PC-9 (cell line): Measurements from ENCODE around the gene PLEKHG4B. TPM values are rescaled to one million over a fixed set of nuclear protein-coding genes. Genes with fewer than 3 reads are reported as not detected.
A peak's percentile ranks its signal among the peaks of the same experiment; 100 is the strongest.
"Not testable (repeated sequence)": the region's sequence is repeated elsewhere in the genome, so short reads cannot be mapped to it uniquely, and the experiment has no call there.

Experiments used
- BruUV-seq: library from RNA; stranded (reverse); fragments of 400-500 nt; replicated peaks from 2 replicates; lab custom pipeline; 2021; lab: Mats Ljungman, UMichigan
- CTCF ChIA-PET: fragments of 300-600 bp; sonication (Branson Sonifier 250); formaldehyde crosslinking; loops from one replicate; lab custom pipeline; 2022; ENCODE audit warnings: antibody characterized with exemption; lab: Charles Lee
- POLR2A ChIA-PET: fragments of 300-600 bp; sonication (Branson Sonifier 250); formaldehyde crosslinking; loops from one replicate; lab custom pipeline; 2022; ENCODE audit warnings: antibody characterized with exemption; ENCODE audit not compliant: unreplicated experiment; lab: Charles Lee
- DNase-seq, 2 experiments: peaks; one replicate each; pipeline versions ENCODE4 v3.0.0 to v3.0.0-alpha.2; 2015 to 2022; ENCODE audit warnings: mixed read lengths in 1 of 2
- H2AFZ ChIP-seq: fragments of 200-600 bp; sonication (generic); 2 replicates; pipeline ENCODE4 v1.8.1; 2017; ENCODE audit warnings: antibody characterized with exemption
- H3F3A ChIP-seq: fragments of 200-600 bp; sonication (generic); 2 replicates; pipeline ENCODE4 v1.8.1; 2017; ENCODE audit warnings: antibody characterized with exemption, mild to moderate bottlenecking, low read depth; ENCODE audit not compliant: insufficient read depth
- H3K27ac ChIP-seq: fragments of 200-600 bp; sonication (generic); 2 replicates; pipeline ENCODE4 v1.6.1; 2016; ENCODE audit warnings: mixed run types
- H3K27me3 ChIP-seq: fragments of 200-600 bp; sonication (generic); 2 replicates; pipeline ENCODE4 v1.6.1; 2016; ENCODE audit warnings: low read depth, mixed run types; ENCODE audit not compliant: insufficient read depth
- H3K36me3 ChIP-seq: fragments of 200-600 bp; sonication (generic); 2 replicates; pipeline ENCODE4 v1.6.1; 2016; ENCODE audit warnings: low read depth, mixed run types
- H3K4me1 ChIP-seq: fragments of 200-600 bp; sonication (generic); replicated peaks from 2 replicates; pipeline ENCODE4 v1.6.1; 2016; ENCODE audit warnings: mixed run types; ENCODE audit not compliant: insufficient read depth
- H3K4me2 ChIP-seq: fragments of 200-600 bp; sonication (generic); 2 replicates; pipeline ENCODE4 v1.6.1; 2017; ENCODE audit warnings: mixed run types
- H3K4me3 ChIP-seq: fragments of 200-600 bp; sonication (generic); 2 replicates; pipeline ENCODE4 v1.6.1; 2016; ENCODE audit warnings: mixed run types
- H3K79me2 ChIP-seq: fragments of 200-600 bp; sonication (generic); 2 replicates; pipeline ENCODE4 v1.6.1; 2017; ENCODE audit warnings: low read depth, mixed run types
- H3K9me2 ChIP-seq: fragments of 200-600 bp; sonication (generic); 2 replicates; pipeline ENCODE4 v1.8.1; 2017; ENCODE audit warnings: mild to moderate bottlenecking; ENCODE audit not compliant: insufficient read depth
- H3K9me3 ChIP-seq: fragments of 200-600 bp; sonication (generic); 2 replicates; pipeline ENCODE4 v1.8.1; 2016; ENCODE audit warnings: low read depth; ENCODE audit not compliant: insufficient read depth
- H4K20me1 ChIP-seq: fragments of 200-600 bp; sonication (generic); 2 replicates; pipeline ENCODE4 v1.8.1; 2017; ENCODE audit not compliant: insufficient read depth
- CTCF ChIP-seq: fragments of 200-600 bp; sonication (generic); conservative IDR thresholded peaks from 2 replicates; pipeline ENCODE4 v1.6.1; 2017; ENCODE audit warnings: mixed run types, antibody characterized with exemption, mild to moderate bottlenecking, moderate library complexity
- EZH2 ChIP-seq: fragments of 200-600 bp; sonication (generic); IDR thresholded peaks from 2 replicates; pipeline ENCODE4 v1.8.0; 2017; ENCODE audit warnings: antibody characterized with exemption, low read depth
- intact Hi-C: fragments of 100-400 bp; cut with micrococcal nuclease; formaldehyde crosslinking; loops from one replicate; pipeline ENCODE4 v1.10.0; 2022; ENCODE audit not compliant: unreplicated experiment
- total RNA-seq: library from RNA; stranded (reverse); gene quantifications from 2 replicates; pipeline ENCODE4 v1.2.3, GENCODE V29; 2021

PLEKHG4B gene
- total RNA-seq, 1 experiment from 2014 or later: not detected

GRCh38 chr5:219460-219863 is 127.5 kb downstream of the PLEKHG4B start:
- intact Hi-C loops: loop anchor here (2.0 kb wide), 2 partner anchors 31 to 391 kb away; no protein-coding TSS in a partner anchor
- no peak for DNase-seq
- CTCF ChIA-PET: no interaction called here

GRCh38 chr5:219991-220390 is 128.0 kb downstream of the PLEKHG4B start:
- peaks cover 21% of the 10 kb centered on the region for H3K4me1 ChIP-seq
- no TSS peak for BruUV-seq
- no peak overlapping the region for H3K27ac ChIP-seq

More at GRCh38 chr5:219460-219863, 127.5 kb downstream of the PLEKHG4B start:
- H3K79me2 ChIP-seq: peaks cover 68% of the 10 kb centered on the region
- H3K27me3 ChIP-seq: no peaks in the 10 kb centered on the region
- H3K4me2 ChIP-seq: peak overlapping the region; percentile 79
- TSS peak; percentile 58 for BruUV-seq
- H2AFZ ChIP-seq: peak overlapping the region; percentile 98
- H3K36me3 ChIP-seq: 0 out of 2 replicates have a peak, but pooled peaks cover 7% of the 10 kb centered on the region
- no peak for TF ChIP-seq CTCF
- TF ChIP-seq EZH2: no peak
- H3K9me2 ChIP-seq: no peaks in the 10 kb centered on the region
- no peaks in the 10 kb centered on the region for H3K9me3 ChIP-seq
- H3F3A ChIP-seq: no peaks in the 10 kb centered on the region
- peaks cover 38% of the 10 kb centered on the region for H4K20me1 ChIP-seq
- POLR2A ChIA-PET: interaction anchor here (2.4 kb wide), 1 partner anchor 52 kb away, joined by 26 read pairs; the partner anchor contains the start of gene PDCD6
- H3K27ac ChIP-seq: no peak overlapping the region
- peaks cover 21% of the 10 kb centered on the region for H3K4me1 ChIP-seq
- peak overlapping the region; percentile 79 for H3K4me3 ChIP-seq

GRCh38 chr5:222951-223715 is 131.2 kb downstream of the PLEKHG4B start:
- H3K4me2 ChIP-seq, H2AFZ ChIP-seq, H3F3A ChIP-seq, H3K9me3 ChIP-seq, H3K4me3 ChIP-seq, CTCF ChIA-PET, intact Hi-C loops, POLR2A ChIA-PET, H3K9me2 ChIP-seq, BruUV-seq, H3K27ac ChIP-seq, H3K27me3 ChIP-seq, DNase-seq: not testable (repeated sequence)
- Histone ChIP-seq H3K79me2 (peaks cover 52% of the 10 kb centered on the region), H3K4me1 (peaks cover 16% of the 10 kb centered on the region), H4K20me1 (peaks cover 35% of the 10 kb centered on the region), H3K36me3 (peaks cover 20% of the 10 kb centered on the region)

More at GRCh38 chr5:219991-220390, 128.0 kb downstream of the PLEKHG4B start:
- Histone ChIP-seq H3K4me3 (peak overlapping the region; percentile 79), H3F3A (no peaks in the 10 kb centered on the region), H3K9me3 (no peaks in the 10 kb centered on the region), H2AFZ (no peak overlapping the region), H4K20me1 (peaks cover 36% of the 10 kb centered on the region), H3K79me2 (peaks cover 65% of the 10 kb centered on the region), H3K9me2 (no peaks in the 10 kb centered on the region), H3K27me3 (no peaks in the 10 kb centered on the region), H3K4me2 (peak overlapping the region; percentile 79), H3K36me3 (peaks cover 7% of the 10 kb centered on the region)
- DNase-seq: no peak
- intact Hi-C loops: loop anchor here (2.0 kb wide), 2 partner anchors 31 to 391 kb away; no protein-coding TSS in a partner anchor
- TF ChIP-seq CTCF (no peak), EZH2 (no peak)
- CTCF ChIA-PET: interaction anchor here (0.6 kb wide), 1 partner anchor 121 kb away, joined by 11 read pairs; no protein-coding TSS in a partner anchor
- POLR2A ChIA-PET: interaction anchor here (2.4 kb wide), 1 partner anchor 51 kb away, joined by 26 read pairs; the partner anchor contains the start of gene PDCD6
